Osteoblast (primary cell): ENCODE data around the gene KCNJ4. TPM values are rescaled to one million over a fixed set of nuclear protein-coding genes. Genes with fewer than 3 reads are reported as not detected.

Experiments used
- DNase-seq: peaks from one replicate; pipeline ENCODE4 v3.0.0; 2011; ENCODE audit warnings: low spot score, mixed read lengths; ENCODE audit not compliant: insufficient read length; ENCODE audit errors: missing footprints
- H2AFZ ChIP-seq: 2 replicates; pipeline ENCODE4 v1.6.0; 2011; ENCODE audit warnings: mild to moderate bottlenecking, low read length
- H3K27ac ChIP-seq: 2 replicates; pipeline ENCODE4 v1.5.1; 2011; ENCODE audit warnings: mild to moderate bottlenecking, low read depth, low read length, moderate library complexity
- H3K27me3 ChIP-seq: 2 replicates; pipeline ENCODE4 v1.6.0; 2012; ENCODE audit warnings: mild to moderate bottlenecking, control low read depth, inconsistent platforms, low read length, moderate library complexity; ENCODE audit not compliant: insufficient read depth
- H3K36me3 ChIP-seq: 2 replicates; pipeline ENCODE4 v1.5.1; 2011; ENCODE audit warnings: mild to moderate bottlenecking, low read length, control low read depth, moderate library complexity; ENCODE audit not compliant: insufficient read depth
- H3K4me1 ChIP-seq: 2 replicates; pipeline ENCODE4 v1.5.1; 2011; ENCODE audit warnings: mild to moderate bottlenecking, low read length, control low read depth, moderate library complexity; ENCODE audit not compliant: insufficient read depth
- H3K4me2 ChIP-seq: 2 replicates; pipeline ENCODE4 v1.6.0; 2011; ENCODE audit warnings: mild to moderate bottlenecking, low read length; ENCODE audit not compliant: insufficient read depth
- H3K4me3 ChIP-seq: fragments of 200-600 bp; sonication (generic); 3 replicates; pipeline ENCODE4 v1.5.1; 2012; ENCODE audit warnings: mild to moderate bottlenecking, low read length, inconsistent platforms; ENCODE audit not compliant: insufficient read depth
- H3K79me2 ChIP-seq: 2 replicates; pipeline ENCODE4 v1.6.0; 2012; ENCODE audit warnings: mild to moderate bottlenecking, low read length, control low read depth, inconsistent platforms; ENCODE audit not compliant: insufficient read depth
- H3K9me3 ChIP-seq: 2 replicates; pipeline ENCODE4 v1.5.1; 2011; ENCODE audit warnings: low read depth, low read length, control low read depth
- H4K20me1 ChIP-seq: 2 replicates; pipeline ENCODE4 v1.6.0; 2012; ENCODE audit warnings: mild to moderate bottlenecking, low read length, control low read depth; ENCODE audit not compliant: insufficient read depth
- total RNA-seq: library from RNA; depleted of rRNA; stranded (reverse); fragments of >200 nt; gene quantifications from 2 replicates; pipeline ENCODE4 v1.2.3, GENCODE V29; 2012
- TF ChIP-seq, protein P1 (sequence below): IDR thresholded peaks from 2 replicates; pipeline ENCODE4 v1.5.1; 2011; ENCODE audit warnings: mild to moderate bottlenecking, low read depth, low read length, moderate library complexity; ENCODE audit errors: extremely low read depth

The KCNJ4 gene
- total RNA-seq, 1 donor, result not detected

- Histone ChIP-seq H3K36me3 (peaks cover 16% of the 10 kb centered on the region), H3K27me3 (peaks cover 7% of the 10 kb centered on the region), H3K4me1 (peaks cover 15% of the 10 kb centered on the region), H3K27ac (peak overlapping the region; percentile 86), H4K20me1 (peaks cover 13% of the 10 kb centered on the region), H3K79me2 (peaks cover 46% of the 10 kb centered on the region), H2AFZ (peak overlapping the region; percentile 62), H3K4me3 (peak overlapping the region; percentile 89), H3K4me2 (peak overlapping the region; percentile 91), H3K9me3 (no peaks in the 10 kb centered on the region)
- DNase-seq, result peak; percentile 93
- TF ChIP-seq, protein P1, sequence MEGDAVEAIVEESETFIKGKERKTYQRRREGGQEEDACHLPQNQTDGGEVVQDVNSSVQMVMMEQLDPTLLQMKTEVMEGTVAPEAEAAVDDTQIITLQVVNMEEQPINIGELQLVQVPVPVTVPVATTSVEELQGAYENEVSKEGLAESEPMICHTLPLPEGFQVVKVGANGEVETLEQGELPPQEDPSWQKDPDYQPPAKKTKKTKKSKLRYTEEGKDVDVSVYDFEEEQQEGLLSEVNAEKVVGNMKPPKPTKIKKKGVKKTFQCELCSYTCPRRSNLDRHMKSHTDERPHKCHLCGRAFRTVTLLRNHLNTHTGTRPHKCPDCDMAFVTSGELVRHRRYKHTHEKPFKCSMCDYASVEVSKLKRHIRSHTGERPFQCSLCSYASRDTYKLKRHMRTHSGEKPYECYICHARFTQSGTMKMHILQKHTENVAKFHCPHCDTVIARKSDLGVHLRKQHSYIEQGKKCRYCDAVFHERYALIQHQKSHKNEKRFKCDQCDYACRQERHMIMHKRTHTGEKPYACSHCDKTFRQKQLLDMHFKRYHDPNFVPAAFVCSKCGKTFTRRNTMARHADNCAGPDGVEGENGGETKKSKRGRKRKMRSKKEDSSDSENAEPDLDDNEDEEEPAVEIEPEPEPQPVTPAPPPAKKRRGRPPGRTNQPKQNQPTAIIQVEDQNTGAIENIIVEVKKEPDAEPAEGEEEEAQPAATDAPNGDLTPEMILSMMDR, result peak; percentile 25
These were observed 13.7 kb upstream of the KCNJ4 start for GRCh38 chr22:38468443-38469305.

- peak; percentile 100 for DNase-seq
- TF ChIP-seq, protein P1, result no peak
- Histone ChIP-seq H3K79me2 (peaks cover 44% of the 10 kb centered on the region), H3K9me3 (no peaks in the 10 kb centered on the region), H2AFZ (peak within 1 kb of the TSS; percentile 89), H3K27ac (peak within 1 kb of the TSS; percentile 86), H3K4me1 (peaks cover 13% of the 10 kb centered on the region), H3K36me3 (peaks cover 16% of the 10 kb centered on the region), H3K4me3 (peak within 1 kb of the TSS; percentile 89), H4K20me1 (peaks cover 10% of the 10 kb centered on the region), H3K4me2 (peak within 1 kb of the TSS; percentile 91), H3K27me3 (peaks cover 9% of the 10 kb centered on the region)
These were observed 13.0 kb upstream of the KCNJ4 start, which contains the start of gene KDELR3 for GRCh38 chr22:38467904-38468442. Gene KDELR3, plus strand, starts transcription at chr22:38468096. Its CDS starts 138 bp downstream, at chr22:38468234.

DNA sequence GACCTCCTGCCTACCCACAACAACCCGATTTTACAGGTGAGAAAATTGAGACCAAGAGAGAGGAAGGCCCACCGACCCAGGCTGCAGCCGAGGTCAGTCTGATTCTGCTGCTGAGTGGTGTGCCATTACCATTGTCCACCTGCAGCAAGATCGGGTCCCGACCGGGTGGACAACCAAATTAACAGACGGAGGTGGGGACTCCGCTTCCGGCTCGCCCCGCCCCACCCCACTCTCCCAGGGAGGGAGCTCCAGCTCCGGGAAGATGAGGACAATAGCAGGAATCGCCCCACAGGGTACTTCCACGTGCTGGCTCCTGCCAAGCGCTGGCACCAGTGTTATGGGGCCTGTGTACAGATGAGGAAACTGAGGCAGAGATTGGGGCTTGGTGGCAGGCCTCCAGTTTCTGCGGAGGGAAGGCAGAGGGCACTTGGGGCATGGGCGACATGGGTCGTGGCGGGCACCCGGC is 12.5 kb upstream of the KCNJ4 start:
- Histone ChIP-seq H2AFZ (peak overlapping the region; percentile 89), H3K4me2 (peak overlapping the region; percentile 91), H3K4me1 (peaks cover 13% of the 10 kb centered on the region), H3K4me3 (peak overlapping the region; percentile 89), H3K36me3 (peaks cover 16% of the 10 kb centered on the region), H3K27ac (peak overlapping the region; percentile 86), H4K20me1 (peaks cover 10% of the 10 kb centered on the region), H3K27me3 (peaks cover 10% of the 10 kb centered on the region), H3K9me3 (no peaks in the 10 kb centered on the region), H3K79me2 (peaks cover 43% of the 10 kb centered on the region)
- TF ChIP-seq, protein P1, result no peak
- DNase-seq, result no peak
